DMS153 (cell line): ENCODE results near the gene ZNF425.
A peak's percentile ranks its signal among the peaks of the same experiment; 100 is the strongest.
"Not testable (repeated sequence)": the region's sequence is repeated elsewhere in the genome, so short reads cannot be mapped to it uniquely, and the experiment has no call there.

Source experiments
- DNase-seq: peaks from one replicate; lab custom pipeline; 2025; lab: John Stamatoyannopoulos, UW

Gene ZNF425

DNA sequence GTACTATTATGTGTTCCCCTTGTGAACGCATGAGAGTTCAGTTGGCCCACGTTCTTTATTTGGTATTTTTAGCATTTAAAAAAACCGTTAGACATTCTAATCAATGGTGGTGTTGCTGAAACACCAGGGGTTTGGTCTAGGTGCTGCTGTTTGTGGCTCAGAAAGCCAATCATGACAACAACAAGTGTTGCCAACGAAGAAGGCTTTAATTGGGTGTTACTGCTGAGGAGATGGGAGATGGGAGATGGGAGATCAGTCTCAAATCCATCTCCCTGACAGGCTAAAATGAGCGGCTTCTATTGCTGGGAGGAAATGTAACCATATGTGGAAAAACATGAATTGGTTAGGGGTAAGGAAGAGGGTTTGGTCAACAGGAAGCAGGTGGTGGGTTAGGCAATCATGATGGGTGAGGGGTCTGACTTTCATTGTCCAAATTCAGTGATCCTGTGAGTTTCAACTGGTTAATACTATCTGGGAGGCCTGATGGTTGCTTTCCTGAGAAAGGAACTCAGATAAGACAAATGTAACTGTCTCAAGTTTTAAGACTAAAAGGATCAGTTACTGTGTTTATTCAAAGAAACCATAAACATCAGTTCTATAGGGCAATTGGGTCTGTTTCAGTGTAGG lies 4.6 kb upstream of the ZNF425 start:
- DNase-seq: no peak

DNA sequence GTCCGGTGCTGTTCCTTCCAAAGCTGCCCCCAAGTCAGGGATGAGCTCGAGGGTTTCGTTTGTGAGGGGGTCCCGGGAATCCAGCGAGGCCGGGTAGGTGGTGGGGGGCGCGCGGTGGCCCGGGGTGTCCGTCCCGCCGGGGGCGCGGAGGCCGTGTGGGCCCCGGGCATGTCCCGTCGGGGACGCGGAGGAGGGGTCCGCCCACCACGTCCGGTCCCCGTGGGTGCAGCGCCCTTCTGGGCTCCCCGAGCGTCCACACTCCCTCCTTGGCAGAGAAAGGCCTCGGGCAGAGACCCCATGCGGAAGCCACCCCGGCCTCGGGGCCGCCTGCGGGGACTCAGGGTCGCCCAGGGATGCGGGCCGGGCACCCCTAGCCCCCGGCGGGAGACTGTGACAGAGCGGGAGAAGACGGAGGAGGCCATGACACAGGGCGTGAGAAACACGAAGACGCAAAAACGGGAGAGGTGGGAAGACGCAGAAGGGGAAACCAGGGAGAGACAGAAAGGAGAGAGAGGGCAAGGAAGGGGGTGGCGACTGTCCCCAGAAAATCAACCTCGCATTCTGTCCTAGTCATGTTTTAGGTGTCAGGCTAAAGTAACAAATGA lies 640 bp upstream of the ZNF425 start:
- DNase-seq: no peak

DNA sequence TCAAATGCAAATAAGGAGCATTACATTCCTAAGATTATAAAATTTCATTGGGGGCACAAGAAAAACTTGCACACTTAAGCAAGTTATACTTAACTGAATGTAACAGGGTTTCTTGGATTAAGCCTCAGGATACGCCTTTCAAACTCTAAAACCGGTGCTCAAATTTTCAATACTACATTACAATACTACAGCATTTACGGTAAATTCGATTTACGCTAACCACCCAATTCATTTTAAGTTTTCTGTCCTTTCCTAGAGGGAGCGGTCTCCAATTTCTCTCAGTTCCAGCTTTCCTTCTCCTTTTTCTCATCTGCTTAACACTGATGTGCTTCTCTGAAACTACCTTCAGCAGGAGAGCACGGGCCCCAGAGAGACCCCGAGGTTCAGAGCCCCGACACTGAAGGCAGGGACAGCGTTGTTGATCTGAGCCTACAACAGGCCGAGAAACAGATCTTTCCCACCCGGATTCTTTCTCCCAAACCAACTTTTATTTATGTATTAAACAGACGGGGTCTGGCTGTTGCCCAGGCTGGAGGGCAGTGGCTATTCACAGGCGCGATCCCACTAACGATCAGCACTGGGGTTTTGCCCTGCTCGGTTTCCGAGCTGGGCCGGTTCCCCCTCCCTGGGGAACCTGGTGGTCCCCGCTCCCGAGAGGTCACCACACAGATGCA lies 798 bp downstream of the ZNF425 start:
- no peak for DNase-seq

DNA sequence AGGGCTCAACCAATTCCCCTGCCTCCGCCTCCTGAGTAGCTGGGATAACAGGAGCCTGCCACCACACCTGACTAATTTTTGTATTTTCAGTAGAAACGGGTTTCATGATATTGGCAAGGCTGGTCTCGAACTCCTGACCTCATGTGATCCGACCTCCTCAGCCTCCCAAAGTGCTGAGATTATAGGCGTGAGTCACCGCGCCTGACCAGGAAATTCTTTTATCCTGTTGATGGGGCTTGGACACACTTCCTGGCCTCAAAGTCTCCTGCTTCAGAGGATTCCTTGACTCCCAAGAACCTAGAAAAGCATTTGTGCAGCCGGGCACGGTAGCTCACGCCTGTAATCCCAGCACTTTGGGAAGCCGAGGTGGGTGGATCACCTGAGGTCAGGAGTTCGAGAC lies 16.2 kb downstream of the ZNF425 start:
- no peak for DNase-seq

DNA sequence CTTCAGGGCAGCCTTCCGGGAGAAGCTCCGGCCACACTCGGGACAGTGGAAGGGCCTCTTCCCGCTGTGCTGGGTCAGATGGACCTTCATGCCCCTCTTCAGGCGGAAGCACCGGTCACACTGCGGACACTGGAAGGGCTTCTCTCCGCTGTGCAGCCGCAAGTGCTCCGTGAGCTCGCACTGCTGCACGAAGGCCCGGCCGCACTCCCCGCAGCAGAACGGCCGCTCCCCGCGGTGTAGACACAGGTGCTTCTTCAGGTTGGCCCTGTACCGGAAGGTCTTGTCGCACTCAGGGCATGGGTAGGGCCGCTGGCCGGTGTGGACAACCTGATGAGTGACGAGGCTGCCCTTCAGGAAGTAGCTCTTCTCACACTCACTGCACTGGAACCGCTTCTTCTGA lies 21.4 kb downstream of the ZNF425 start:
- DNase-seq: no peak

DNA sequence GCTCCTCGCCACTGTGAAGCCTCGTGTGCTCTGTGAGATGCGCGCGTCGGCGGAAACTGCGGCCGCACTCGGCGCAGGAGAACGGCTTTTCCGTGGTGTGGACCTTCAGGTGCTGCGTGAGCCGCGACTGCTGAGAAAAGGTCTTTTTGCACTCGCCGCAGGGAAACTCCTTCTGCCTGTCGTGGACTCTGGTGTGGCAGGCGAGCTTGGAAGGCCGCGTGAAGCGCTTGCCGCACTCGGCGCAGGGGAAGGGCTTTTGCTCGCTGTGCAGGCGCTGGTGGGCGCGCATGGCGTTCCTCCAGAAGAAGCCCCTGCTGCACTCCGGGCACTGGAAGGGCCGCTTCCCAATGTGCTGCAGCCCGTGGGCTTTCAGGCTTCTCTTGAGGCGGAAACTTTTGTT lies 21.9 kb downstream of the ZNF425 start:
- no peak for DNase-seq

DNA sequence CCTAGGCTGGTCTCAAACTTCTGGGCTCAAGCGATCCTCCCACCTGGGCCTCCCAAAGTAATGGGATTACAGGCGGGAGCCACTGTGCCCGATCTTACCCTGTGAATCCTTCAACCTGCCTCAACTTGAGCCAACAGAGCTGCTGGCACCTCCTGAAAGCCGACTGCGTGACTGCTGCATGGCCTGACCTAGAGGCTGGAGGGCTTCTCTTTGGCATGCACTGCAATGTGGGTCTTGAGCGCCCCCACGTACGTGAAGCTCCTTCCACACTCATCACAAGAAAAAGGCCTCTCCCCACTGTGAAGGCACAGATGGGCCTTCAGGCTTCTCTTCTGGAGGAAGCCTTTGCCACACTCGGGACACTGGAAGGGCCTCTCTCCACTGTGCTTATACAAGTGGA lies 22.7 kb downstream of the ZNF425 start:
- no peak for DNase-seq

DNA sequence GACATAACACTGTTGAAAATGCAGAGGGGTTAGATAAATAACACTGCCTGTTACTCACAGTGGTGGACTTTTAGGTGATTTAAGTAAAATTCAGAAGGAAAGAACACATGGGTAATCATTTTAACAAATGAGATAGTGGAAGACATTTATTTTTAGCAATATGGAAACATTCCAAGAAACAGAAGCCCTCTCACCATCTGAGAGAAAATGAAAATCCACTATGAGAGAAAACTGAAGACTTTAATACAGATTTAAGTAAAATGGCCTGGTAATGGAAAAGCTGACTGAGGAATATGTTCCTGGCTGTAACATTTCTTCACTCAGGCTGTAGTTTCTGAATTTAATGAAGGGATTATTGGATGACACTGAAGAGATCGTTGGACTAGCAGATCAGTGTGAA lies 23.5 kb downstream of the ZNF425 start:
- no peak for DNase-seq

DNA sequence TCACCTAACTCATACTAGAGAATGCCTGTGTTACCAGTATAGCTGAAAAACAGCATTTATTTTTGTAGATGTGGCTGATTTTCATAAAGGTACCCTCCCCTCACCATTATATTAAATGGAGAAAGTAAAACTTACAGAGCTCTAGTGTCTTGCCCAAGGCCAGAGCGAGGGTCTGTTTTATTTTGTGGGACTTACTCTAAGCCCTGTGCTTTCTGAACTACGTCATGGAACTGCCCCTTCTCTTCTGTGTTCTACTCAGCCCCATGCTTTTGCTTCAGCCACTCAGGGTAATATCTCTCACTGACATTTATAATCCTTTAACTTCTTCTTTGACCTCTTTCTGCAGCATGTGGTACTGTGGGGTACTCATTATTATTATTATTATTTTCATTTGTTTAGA lies 25.3 kb downstream of the ZNF425 start:
- DNase-seq: no peak

DNA sequence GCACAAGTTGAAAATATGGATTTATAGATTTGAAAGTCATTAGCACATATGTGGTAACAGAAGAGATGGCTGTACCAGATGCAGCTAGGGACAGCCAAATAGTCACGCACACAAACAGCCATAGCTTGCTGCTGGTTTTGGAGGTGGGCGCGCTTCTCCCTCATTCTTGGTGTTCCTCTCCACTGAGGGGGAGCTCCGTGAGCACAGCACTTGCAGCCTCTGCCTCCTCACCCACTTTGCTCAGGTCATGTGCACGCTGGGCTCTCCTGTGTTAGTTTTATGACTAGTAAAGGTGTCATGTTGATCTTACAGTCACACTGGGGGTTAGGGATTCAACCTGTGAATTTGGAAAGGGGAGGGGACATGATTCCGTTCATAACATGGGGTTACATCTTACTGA lies 27.1 kb downstream of the ZNF425 start:
- DNase-seq: no peak

DNA sequence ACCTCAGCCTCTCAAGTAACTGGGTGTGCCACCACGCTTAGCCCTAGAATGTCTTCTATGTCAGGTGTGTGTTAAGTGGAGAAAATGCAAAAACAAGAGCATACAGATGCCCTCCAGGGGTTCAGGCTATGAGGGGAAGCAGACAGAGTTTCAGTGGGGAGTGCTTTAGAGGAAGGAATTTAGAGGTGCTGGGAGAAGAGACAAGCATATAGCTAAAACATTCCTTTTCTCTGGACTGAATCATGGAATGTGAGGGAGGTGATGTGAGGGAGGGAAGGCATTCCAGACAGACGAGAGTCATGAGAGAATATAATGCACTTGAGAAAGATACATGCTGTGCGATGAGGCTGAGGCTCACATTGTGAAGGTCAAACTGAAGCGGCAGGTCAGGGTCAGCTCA lies 29.0 kb downstream of the ZNF425 start:
- no peak for DNase-seq

DNA sequence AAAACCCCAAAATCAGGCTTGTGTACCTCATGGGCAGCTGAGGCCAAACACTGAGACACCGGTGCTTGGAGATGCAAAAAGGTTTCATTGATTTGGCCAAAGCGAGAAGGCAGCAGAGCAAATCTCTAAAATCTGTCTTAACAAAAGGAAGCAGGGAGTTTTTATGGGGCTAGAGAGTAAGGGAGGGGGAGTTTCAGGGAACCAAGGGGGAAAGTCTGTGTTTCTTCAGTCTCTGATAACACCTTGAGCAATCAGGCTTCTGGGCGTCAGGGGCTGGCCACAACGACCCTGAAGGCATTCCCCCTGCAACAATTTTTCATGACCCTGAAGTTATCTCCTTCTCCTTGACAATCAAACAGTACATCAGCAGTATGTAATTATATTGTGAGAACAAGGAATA lies 32.9 kb downstream of the ZNF425 start:
- DNase-seq: no peak

DNA sequence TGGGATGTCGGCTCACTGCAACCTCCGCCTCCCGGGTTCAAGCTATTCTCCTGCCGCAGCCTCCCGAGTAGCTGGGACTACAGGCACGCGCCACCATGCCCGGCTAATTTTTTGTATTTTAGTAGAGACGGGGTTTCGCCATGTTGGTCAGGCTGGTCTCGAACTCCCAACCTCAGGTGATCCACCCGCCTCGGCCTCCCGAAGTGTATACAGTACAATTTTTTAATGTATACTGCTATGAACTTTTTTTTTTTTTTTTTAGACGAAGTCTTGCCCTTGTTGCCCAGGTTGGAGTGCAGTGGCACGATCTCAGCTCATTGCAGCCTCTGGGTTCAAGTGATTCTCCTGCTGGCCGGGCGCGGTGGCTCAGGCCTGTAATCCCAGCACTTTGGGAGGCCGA lies 33.9 kb downstream of the ZNF425 start:
- not testable (repeated sequence) for DNase-seq

DNA sequence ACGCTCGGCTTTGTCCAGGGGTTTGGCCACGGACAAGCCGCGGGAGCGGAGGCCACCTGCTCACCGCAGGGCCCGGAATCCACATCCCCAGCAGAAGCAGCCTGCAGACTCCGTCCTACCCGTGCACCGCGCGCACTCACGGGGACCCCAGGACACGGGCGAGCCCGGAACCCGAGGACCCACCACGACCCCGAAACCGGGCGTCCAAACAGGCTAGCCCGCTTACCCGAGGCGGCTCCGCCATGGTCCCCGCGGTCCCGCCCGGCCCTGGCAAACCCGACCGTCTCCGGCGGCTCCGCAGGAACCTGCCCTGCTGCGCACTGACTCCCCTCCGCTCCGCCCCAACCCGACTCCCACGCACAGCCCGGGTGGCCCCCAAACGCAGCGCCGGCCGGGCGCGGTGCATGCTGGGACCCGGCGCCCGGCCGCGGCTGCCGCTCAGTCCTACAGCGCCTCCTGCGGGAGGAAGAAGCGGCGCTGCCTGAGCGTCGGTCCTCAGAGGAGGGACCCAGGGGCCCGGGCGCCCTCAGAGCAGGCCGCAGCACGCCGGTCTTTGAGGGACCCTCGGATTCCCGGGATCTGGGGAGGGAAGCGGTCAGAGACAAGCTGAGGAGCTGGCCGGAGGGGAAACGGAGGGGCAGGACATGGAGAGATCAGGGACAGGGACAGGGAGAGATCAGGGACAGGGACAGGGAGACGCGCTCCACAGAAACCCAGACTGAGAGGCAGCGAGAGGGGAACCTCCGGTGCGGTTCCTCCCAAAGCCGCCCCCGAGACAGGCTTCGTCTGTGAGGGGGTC lies 35.5 kb downstream of the ZNF425 start, which contains the start of gene ZNF786:
Gene ZNF786, minus strand, starts transcription at position 322 of the 799 bp plus-strand sequence. Its CDS starts 78 bp downstream, at position 244.
- DNase-seq: peak; percentile 68

DNA sequence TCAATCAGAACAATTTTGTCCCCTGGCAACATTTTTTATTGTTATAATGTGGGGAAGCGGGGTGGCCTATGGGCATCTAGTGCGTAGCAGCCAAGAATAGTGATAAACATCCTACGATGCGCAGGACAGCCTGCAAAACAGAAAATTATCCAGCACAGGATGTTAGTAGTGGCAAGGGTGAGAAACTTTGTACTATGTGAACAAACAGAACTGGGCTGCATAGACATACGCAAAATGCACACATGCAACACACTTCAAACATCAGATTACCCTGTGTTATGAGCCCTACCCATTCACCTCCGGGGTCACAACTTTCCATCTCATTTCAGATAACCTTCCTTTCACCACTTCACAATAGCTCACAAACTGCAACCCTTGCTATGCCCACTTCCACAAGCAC lies 38.7 kb downstream of the ZNF425 start:
- DNase-seq: no peak

DNA sequence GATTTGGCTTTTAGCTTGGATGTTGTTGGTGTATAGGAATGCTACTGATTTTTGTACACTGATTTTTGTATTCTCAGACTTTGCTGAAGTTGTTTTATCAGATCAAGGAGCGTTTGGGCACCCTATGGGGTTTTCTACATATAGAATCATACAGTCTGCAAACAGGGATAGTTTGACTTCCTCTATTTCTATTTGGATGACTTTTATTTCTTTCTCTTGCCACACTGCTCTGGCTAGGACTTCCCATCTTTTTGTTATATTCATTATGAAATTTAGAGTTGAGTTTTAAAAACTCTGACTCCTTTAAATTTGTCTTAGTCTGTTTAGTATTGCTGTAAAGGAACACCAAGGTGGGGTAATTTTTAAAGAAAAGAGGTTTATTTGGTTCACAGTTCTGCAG lies 40.3 kb downstream of the ZNF425 start:
- DNase-seq: no peak

DNA sequence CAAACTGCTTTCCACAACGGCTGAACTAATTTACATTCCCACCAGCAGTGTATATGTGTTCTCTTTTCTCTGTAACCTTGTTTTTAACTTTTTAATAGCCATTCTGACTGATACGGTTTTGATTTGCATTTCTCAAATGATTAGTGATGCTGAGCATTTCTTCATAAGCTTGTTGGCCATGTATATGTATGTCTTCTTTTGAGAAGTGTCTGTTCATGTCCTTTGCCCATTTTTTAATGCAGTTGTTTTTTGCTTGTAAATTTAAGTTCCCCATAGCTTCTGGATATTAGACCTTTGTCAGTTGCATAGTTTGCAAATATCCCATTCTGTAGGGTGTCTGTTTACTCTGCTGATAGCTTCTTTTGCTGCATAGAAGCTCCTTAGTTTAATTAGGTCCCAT lies 41.7 kb downstream of the ZNF425 start:
- DNase-seq: no peak

DNA sequence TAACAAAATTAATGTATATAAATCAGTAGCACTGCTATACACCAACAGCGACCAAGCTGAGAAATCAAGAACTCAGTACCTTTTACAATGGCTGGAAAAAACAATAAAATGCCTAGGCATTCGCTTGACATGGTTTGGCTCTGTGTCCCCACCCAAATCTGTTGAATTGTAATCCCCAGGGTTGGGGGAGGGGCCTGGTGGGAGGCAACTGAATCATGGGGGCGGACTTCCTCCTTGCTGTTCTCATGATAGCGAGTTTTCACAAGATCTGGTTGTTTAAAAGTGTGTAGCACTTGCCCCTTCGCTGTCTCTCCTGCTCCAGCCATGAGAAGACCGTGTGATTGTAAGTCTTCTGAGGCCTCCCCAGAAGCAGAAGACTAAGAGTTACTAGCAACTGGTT lies 44.2 kb downstream of the ZNF425 start:
- DNase-seq: no peak

DNA sequence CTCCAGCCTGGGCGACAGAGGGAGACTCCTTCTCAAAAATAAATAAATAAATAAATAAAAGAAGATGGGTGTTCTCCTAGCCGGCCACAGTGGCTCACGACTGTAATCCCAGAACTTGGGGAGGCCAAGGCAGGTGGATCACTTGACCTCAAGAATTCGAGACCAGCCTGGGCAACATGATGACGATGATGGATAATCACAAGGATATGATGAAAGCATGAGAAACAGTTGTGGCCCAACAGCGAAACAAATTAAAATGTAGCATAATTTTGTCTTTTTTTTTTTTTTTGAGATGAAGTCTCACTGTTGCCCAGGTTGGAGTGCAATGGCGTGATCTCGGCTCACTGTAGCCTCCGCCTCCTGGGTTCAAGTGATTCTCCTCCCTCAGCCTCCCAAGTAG lies 48.5 kb downstream of the ZNF425 start:
- no peak for DNase-seq

DNA sequence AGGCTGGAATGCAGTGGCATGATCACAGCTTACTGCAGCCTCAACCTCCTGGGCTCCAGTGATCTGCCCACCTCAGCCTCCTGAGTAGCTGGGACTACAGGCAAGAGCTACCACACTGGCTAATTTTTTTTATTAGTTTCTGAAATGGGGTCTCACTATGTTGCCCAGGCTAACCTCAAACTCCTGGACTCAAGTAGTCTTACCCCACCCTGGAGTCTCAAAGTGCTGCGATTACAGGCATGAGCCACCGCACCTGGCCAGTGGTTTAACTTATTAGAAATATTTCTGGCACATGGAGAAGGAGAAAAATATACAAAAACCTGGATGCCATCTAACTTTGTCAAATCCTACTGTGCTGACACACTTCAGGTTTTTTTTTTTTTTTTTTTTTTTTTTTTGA lies 50.8 kb downstream of the ZNF425 start:
- DNase-seq: no peak

DNA sequence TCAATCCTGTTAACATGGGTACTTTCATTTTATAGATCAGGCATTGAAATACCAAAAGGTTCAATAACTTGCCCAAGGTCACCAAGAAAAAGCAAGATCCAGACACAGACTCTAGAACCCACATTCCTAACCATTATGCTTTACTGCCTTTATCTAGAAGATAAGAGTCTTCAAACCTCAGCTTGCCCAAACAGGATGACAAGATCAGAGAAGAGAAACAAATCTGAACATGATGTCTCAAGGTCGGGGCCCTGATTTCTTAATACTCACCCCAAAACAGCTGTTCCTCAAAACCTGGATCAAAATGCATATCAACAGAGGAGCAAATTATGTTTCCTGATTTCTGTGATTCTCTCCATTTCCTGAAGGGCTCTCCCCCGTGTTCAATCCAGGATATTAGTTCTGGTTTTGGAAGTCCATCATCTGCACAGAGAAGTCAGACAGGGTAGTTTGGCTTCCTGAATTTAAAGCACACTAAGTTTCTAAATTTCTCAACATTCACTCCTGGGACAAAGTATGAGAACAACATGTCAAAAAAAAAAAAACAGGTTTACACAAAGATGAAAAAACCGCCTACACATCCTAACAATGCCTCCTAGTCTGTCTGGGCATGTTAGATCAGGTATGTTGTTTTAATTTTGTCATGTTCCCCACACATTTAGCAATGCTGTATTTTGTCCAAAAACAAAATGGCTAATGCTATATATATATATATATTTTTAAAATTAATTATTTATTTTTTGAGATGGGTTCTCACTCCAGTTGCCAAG lies 51.8 kb downstream of the ZNF425 start:
- no peak for DNase-seq

DNA sequence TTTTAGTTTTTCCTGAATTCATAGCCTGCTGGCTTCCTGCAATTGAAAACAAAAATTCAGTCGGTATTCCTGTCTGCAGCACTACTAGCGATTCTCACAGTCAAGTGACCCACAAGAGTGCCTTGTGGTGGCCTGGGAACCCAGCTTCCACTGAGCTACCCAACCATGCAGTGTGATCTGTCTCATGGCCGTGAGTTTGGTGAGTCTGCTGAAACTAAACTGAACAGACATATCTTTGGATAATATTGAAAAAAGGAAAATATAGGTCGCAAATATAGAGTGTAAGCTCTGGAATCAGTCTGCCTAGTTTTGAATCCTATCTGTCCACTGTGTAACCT lies 53.7 kb downstream of the ZNF425 start:
- no peak for DNase-seq
